GM18873 (cell line): Measurements from ENCODE around the gene ENO2.
"Not testable (repeated sequence)": the region's sequence is repeated elsewhere in the genome, so short reads cannot be mapped to it uniquely, and the experiment has no call there.

Source experiments
- ATAC-seq: cut with Tn5 transposase; IDR thresholded peaks from one replicate; pipeline ENCODE4 v1.9.1; 2021; ENCODE audit warnings: mild to moderate bottlenecking, moderate library complexity, moderate number of reproducible peaks; ENCODE audit not compliant: unreplicated experiment, low FRiP score

ENO2 gene

GRCh38 chr12:6914246-6914946 lies at the start of gene ENO2:
TSS of gene ENO2 (plus strand) at chr12:6914580. CDS start at chr12:6915833, 1,253 bp downstream.
- no peak for ATAC-seq

DNA sequence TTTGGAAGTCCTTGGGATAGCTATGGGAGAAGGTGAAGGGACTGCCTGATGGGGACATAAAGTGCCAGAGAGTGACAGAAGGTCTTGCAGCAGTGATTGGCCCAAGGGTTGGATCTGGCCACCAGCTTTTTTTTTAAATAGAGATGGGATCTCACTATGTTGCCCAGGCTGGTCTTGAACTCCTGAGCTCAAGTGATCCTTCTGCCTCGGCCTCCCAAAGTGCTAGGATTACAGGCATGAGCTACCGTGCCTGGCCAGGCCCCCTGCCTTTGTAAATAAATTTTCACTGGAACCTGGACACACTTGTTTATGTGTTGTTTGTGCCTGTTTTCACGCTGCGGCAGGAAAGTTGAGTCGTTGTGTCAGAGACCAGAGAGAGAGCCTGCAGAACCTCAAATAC lies 49.1 kb upstream of the ENO2 start:
- ATAC-seq = not testable (repeated sequence)

GRCh38 chr12:6866163-6866919 lies 48.0 kb upstream of the ENO2 start:
- no peak for ATAC-seq

GRCh38 chr12:6866920-6867412 lies 47.4 kb upstream of the ENO2 start:
- peak; percentile 4 for ATAC-seq

DNA sequence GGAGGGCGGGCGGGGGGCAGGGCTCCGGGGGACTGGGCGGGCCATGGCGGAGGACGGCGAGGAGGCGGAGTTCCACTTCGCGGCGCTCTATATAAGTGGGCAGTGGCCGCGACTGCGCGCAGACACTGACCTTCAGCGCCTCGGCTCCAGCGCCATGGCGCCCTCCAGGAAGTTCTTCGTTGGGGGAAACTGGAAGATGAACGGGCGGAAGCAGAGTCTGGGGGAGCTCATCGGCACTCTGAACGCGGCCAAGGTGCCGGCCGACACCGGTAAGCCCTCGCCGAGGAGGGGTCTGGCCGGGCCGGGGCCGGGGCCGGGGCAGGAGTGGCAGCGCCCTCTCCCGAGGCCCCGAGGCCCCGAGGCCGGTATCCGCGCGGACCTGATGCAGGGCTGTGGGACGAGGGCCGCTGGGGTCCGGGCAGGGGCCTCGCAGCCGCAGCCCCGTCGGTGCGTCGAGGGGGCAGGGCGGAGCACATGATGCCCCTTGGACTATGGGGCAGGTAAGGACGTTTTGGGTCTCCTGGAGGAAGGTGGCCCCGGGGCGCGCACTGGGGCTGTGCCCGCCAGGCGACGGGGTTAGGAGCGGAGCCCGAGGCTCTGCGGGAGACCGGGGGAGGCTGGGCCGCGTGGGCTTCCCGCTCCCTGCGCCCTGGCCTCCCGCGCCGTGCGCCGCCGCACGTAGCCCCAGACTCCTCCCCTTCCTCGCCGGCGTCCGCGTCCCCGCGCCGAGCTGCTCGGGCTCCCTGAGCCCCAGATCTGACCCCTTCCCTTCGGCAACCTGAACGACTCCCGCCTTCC lies 46.8 kb upstream of the ENO2 start, which contains the start of gene TPI1:
TSS of gene TPI1 (plus strand) at position 119 of the 798 bp plus-strand sequence. CDS start at position 155, 36 bp downstream.
- ATAC-seq = peak; percentile 35

DNA sequence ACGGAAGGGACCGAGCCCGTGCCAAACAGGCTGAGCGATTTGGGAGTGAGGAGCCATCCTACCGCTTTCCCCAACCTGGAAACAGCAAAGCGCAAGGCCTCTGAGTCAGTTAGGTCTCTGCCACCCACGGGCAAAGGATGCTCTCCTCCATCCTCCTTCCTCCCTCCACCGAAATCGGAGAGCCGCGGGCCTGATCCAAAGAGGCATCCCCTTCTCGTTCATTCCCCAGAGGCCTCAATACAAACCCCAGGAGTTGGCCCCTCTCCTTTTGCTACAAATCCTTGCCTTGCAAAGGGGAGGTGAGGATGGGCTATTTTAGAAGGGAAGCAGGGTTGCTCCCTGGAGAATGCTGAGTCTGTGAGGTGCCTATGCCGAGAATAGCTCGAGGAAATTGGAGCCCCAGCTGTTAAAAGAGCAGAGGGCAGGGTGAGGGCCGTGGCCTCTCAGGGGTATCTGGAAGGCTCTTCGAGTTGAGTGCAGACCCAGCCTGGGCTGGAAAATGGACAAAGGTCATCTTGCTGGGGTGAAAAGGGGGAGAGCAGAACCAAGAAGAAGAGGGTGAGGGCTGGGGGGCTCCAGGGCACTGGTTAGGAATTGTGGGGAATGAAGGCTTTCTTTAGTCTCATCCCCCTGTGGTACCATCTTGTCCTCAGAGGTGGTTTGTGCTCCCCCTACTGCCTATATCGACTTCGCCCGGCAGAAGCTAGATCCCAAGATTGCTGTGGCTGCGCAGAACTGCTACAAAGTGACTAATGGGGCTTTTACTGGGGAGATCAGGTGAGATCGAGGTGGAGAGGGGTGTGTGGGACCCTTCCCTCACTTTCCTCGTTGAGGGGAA lies 46.0 kb upstream of the ENO2 start:
- peak; percentile 1 for ATAC-seq

DNA sequence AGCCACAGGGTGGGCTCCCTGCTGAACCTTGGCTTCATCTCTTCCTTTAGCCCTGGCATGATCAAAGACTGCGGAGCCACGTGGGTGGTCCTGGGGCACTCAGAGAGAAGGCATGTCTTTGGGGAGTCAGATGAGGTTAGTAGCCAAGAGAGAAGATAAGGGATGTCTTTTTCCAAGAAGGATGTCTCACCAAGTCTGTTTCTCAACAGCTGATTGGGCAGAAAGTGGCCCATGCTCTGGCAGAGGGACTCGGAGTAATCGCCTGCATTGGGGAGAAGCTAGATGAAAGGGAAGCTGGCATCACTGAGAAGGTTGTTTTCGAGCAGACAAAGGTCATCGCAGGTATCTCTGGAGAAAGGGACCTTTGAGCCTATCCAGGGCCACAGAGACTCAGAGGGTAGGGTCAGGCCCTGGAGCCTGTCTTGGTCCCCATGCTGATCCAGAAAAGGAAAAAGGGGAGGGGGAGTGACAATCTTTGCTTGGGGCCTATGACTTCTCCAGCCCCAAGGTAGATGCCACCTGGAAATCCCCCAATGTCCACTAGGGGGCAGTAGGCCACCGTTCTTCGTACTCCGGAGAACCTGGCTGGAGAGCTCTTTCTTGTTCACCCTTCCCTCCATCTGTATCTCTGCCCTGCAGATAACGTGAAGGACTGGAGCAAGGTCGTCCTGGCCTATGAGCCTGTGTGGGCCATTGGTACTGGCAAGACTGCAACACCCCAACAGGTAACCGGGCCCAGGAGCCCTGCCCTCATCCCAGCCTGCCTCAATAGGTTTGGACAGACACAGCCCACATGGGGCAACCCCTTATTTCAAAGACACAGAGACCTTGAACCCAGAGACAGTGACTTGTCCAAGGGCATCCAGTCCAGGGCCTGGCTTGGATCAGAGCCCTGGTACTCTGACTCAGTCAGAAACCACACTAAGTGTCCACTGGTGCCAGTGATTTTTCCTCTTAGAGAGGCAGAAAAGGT lies 45.0 kb upstream of the ENO2 start:
- no peak for ATAC-seq

DNA sequence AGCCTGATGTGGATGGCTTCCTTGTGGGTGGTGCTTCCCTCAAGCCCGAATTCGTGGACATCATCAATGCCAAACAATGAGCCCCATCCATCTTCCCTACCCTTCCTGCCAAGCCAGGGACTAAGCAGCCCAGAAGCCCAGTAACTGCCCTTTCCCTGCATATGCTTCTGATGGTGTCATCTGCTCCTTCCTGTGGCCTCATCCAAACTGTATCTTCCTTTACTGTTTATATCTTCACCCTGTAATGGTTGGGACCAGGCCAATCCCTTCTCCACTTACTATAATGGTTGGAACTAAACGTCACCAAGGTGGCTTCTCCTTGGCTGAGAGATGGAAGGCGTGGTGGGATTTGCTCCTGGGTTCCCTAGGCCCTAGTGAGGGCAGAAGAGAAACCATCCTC lies 44.1 kb upstream of the ENO2 start:
- not testable (repeated sequence) for ATAC-seq

- no peak for ATAC-seq
Observed at GRCh38 chr12:6871052-6871957, 43.1 kb upstream of the ENO2 start.

DNA sequence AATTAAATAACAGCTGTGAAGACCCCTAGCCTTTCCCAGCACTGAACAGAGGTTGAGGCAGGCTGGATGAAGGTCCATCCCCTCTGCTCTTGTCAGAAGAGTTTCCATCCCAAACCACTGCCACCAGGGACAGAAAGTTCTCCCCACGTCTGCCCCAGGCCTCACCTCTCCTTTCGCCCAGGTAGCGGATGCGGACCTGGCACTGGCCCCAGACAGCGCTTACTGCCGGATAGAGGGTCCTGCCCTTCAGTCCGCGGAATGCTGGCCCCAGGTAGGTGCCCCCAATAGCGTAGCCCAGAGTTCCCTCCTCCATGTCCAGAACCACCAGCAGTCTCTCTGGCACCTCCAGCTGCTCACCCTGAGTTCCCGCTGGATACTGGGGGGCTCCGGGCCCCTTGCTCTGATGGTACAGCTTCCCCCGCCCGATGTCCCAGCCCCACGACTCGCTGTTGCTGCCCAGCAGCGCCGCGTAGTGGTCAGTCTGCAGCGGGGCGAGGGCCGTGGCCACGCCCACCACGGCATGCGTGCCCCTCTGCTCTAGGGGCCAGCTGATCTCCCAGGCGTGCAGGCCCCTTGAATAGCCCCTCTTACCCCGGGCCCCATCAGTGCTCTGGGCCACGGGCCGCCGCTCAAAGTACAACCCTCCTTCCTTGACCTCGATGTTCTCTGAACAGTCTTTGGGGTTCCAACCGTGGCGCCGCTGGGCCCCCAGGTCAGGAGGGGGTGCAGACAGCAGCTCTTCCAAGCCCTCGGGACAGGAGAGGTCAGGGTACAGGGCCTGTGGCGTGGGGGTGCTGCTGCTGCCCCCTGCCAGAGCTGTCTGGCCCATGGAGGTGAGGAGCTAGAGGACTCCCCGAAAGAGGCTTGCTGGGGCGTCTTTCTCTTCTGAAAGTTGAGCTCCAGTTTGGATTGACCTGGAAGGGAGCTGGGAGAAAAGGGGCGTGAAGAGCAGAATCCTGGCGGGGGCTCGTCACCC lies 42.0 kb upstream of the ENO2 start:
- ATAC-seq = no peak

DNA sequence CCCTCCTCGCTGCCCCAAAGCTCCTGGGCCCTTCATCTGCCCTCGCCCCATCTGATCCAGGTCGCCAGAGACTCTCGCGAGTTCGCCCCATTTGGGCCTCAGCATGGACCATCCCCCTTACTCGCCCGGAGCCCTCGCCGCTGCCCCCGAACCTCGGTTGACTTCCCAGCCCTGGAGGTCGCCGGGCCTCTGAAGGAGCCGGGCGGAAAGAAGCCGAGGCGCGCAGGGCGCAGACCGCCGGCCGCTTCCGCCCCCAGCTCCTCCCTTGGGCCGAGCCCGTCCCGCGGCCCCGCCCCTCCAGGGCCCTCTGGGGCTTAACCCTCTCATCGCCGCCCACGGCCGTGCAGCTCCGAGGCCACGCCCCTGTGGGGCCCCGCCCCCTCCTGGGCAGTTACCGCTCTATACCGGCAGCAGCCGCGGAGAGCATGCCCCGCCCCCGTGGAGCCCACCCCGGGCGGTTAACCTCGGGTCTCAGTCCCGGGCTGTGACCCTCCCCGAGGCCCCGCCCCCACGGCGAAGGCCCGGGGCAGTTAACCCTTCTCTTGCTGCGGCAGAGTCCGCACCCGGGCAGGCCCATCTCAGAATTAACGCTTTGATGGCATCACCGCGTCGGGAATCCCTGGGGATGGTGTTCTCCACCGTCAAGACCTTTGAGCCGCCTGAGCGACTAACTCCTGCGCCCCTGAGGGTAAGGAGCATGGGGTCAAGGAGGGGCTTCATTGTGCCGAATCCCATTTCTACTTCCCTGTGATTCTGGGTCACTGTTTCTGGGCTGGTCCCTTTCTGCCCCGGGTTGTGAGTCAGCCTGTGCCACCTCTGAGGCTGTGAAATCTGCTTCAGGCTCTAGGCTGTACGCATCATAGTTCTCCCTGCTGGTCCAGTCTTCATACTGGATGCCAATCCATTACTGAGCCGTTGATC lies 41.0 kb upstream of the ENO2 start, which contains the start of gene SPSB2:
TSS of gene SPSB2 (minus strand) at position 210 of the 921 bp plus-strand sequence. CDS start 402 bp downstream, outside the sequence.
- ATAC-seq = peak; percentile 54

- ATAC-seq = not testable (repeated sequence)
Observed at GRCh38 chr12:6874015-6874368, 40.4 kb upstream of the ENO2 start.

GRCh38 chr12:6879824-6880223 lies 34.6 kb upstream of the ENO2 start:
- not testable (repeated sequence) for ATAC-seq

DNA sequence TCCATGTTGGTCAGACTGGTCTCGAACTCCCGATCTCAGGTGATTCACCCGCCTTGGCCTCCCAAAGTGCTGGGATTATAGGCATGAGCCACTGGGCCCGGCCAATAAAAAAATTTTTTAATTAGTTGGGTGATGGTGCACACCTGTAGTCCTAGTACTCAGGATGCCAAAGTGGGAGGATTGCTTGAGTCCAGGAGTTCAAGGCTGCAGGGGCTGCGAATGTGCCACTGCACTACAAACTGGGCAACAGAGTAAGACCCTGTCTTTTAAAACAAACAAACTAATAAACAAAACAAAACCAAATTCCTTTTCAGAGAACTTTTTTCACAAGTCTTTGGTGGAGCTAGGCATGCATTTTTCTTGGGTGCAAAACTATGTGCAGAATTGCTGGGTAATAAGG lies 31.1 kb upstream of the ENO2 start:
- ATAC-seq = no peak

DNA sequence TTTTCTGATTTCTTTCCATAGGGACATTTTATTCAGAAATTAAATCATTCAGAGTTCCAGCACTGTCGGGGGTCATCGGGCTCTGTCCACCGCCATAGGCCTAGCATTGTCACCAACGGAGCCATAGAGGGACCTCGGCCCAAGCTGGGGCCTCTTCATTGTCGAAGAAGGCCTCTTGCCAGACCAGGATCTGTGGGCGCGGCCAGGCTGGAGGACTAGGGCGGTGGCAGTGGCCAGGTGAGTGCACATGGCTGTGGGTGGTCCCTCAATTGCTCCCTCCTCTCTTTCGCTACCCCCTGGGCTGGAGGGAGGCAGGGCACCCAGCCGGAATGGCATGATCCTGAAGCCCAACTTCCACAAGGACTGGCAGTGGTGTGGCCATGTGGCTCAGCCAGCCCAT lies 30.7 kb upstream of the ENO2 start:
- no peak for ATAC-seq
